ENCODE results near the gene CCDC187.

Gene CCDC187

GRCh38 chr9:136251264-136252115 is 52.4 kb downstream of the CCDC187 start:
- no peak for DNase-seq

- no peak for DNase-seq
These were observed 53.2 kb downstream of the CCDC187 start for GRCh38 chr9:136250676-136251075.

- DNase-seq = no peak
These were observed 53.9 kb downstream of the CCDC187 start for GRCh38 chr9:136249877-136250559.

GRCh38 chr9:136248951-136249876 is 54.7 kb downstream of the CCDC187 start:
- no peak for DNase-seq

- no peak for DNase-seq
These were observed 55.8 kb downstream of the CCDC187 start for GRCh38 chr9:136247947-136248637.

- DNase-seq = no peak
These were observed 56.4 kb downstream of the CCDC187 start for GRCh38 chr9:136247551-136247916.

- no peak for DNase-seq
These were observed 56.9 kb downstream of the CCDC187 start for GRCh38 chr9:136246849-136247550.

- peak; percentile 65 to 78 for DNase-seq
These were observed 58.4 kb downstream of the CCDC187 start, which contains the start of gene QSOX2 for GRCh38 chr9:136245219-136246150. Gene QSOX2 (minus strand): TSS chr9:136245812. CDS start chr9:136245803, 9 bp downstream.

- DNase-seq = no peak
These were observed 59.0 kb downstream of the CCDC187 start for GRCh38 chr9:136244969-136245218.

- peak in 1 of 2 experiments; percentile 42 for DNase-seq
These were observed 59.5 kb downstream of the CCDC187 start for GRCh38 chr9:136244122-136244968.

- DNase-seq = no peak
These were observed 60.3 kb downstream of the CCDC187 start for GRCh38 chr9:136243631-136244030.

- no peak for DNase-seq
These were observed 60.9 kb downstream of the CCDC187 start for GRCh38 chr9:136242918-136243525.

GRCh38 chr9:136242248-136242647 is 61.6 kb downstream of the CCDC187 start:
- DNase-seq = no peak

- DNase-seq = no peak
These were observed 62.4 kb downstream of the CCDC187 start for GRCh38 chr9:136241542-136241941.

GRCh38 chr9:136240941-136241340 is 63.0 kb downstream of the CCDC187 start:
- DNase-seq = no peak

GRCh38 chr9:136239983-136240330 is 63.9 kb downstream of the CCDC187 start:
- no peak for DNase-seq

- DNase-seq = peak; percentile 84 to 91
These were observed 64.5 kb downstream of the CCDC187 start for GRCh38 chr9:136239135-136239982.

- no peak for DNase-seq
These were observed 65.6 kb downstream of the CCDC187 start for GRCh38 chr9:136238342-136238732.

Measured in NCI-H2081 (cell line).